ENCODE results near the gene MEPE. TPM values are rescaled to one million over a fixed set of nuclear protein-coding genes. Genes with fewer than 3 reads are reported as not detected.

MEPE gene
- total and polyA plus RNA-seq, 2 of the 8 experiments (the other 6 are each of a cell fraction or from before 2014, with no cell fraction given), result not detected

DNA sequence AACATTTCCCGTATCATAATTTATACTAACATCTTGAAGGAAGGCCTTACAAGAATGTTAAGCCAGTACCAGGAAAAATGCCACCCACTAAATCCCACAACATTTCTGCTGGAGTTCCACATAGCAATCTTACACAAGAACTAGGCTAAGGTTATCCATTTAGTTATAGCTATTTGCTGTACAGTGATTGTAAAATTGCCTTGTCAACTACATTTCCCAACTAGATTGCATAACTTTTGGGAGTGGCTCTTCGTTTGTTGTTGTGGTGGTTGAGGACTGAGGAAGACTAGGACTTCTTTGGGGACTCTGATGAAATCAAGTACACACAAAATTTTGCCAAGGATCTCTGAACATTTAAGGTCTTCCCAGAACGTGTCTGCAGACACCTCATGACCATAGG is 25.4 kb upstream of the MEPE start:
- ChIA-PET CTCF (ENCODE audit: partially characterized antibody) (interaction anchor here (0.9 to 1.1 kb wide), 3 partner anchors 31 to 137 kb away, joined by 3 to 5 read pairs (median 4); no protein-coding TSS in a partner anchor), POLR2A (ENCODE audit: partially characterized antibody) (no interaction called here)
- no peak overlapping the region for H3K23ac ChIP-seq (ENCODE audit: insufficient read length)
- no peaks in the 10 kb centered on the region for H3K27me3 ChIP-seq (replicated peaks in 1 of 4; ENCODE audit: control insufficient read depth in 3 of 4, extremely low read depth in 1 of 4, insufficient read depth in 3 of 4, low read length in 3 of 4)
- H3K4ac ChIP-seq (replicated peaks; ENCODE audit: insufficient read length, low read depth, low read length), result no peak overlapping the region
- no peaks in the 10 kb centered on the region for H3K23me2 ChIP-seq (ENCODE audit: low read depth, low read length)
- no peak for TF ChIP-seq NRF1 (IDR thresholded peaks at IDR 0.05; ENCODE audit: low read depth, low read length)
- no peak for TF ChIP-seq RAD21 (IDR thresholded peaks at IDR 0.05 in 1 of 2, conservative IDR thresholded peaks at IDR 0.05 in 1 of 2; ENCODE audit: low read depth in 2 of 2, low read length in 2 of 2)
- TF ChIP-seq EZH2 (IDR thresholded peaks at IDR 0.05; ENCODE audit: low read depth, low read length, severe bottlenecking), result no peak
- no peak for TF ChIP-seq RNF2 (IDR thresholded peaks at IDR 0.05; ENCODE audit: borderline replicate concordance, low read depth, low read length, missing control alignments, poor library complexity, severe bottlenecking)
- TF ChIP-seq SP2 (IDR thresholded peaks at IDR 0.05; ENCODE audit: low read length), result no peak
- TF ChIP-seq POLR2A (IDR thresholded peaks at IDR 0.05; ENCODE audit: control extremely low read depth in 1 of 2, low read depth in 2 of 2, low read length in 2 of 2), result no peak
- TF ChIP-seq NANOG (IDR thresholded peaks at IDR 0.05; ENCODE audit: insufficient read depth, low read depth, low read length, poor library complexity, severe bottlenecking), result no peak
- H3K36me3 ChIP-seq (ENCODE audit: control insufficient read depth in 2 of 4, insufficient read depth in 4 of 4, low read length in 3 of 4), result no peaks in the 10 kb centered on the region
- no peak overlapping the region for H2BK12ac ChIP-seq (ENCODE audit: low read depth, low read length)
- H4K20me1 ChIP-seq (replicated peaks in 1 of 2; ENCODE audit: control insufficient read depth in 1 of 2, insufficient read depth in 2 of 2, low read length in 2 of 2), result no peaks in the 10 kb centered on the region
- no peak overlapping the region for H2BK15ac ChIP-seq (ENCODE audit: low read length)
- no peak overlapping the region for H2BK120ac ChIP-seq (replicated peaks; ENCODE audit: low read depth, low read length)
- 93% methylated on average over 3 of the region's 3 CpGs; no CpG with 5 or more reads in 1 of the 2 experiments for WGBS, 2 experiments (ENCODE audit: extremely low coverage in 1 of 2, insufficient coverage in 1 of 2, insufficient read length in 1 of 2, insufficient replicate concordance in 2 of 2, low coverage in 1 of 2, low lambda C conversion rate in 2 of 2, missing lambda C conversion rate in 1 of 2)
- no peak overlapping the region for H3K18ac ChIP-seq (ENCODE audit: extremely low read depth, low read length)
- no peak overlapping the region for H2AK5ac ChIP-seq (ENCODE audit: low read depth, low read length)
- FAIRE-seq (no peak), DNase-seq (ENCODE audit: low read depth in 1 of 2, low spot score in 2 of 2) (no peak)
- no peaks in the 10 kb centered on the region for H3K79me1 ChIP-seq (ENCODE audit: low read depth, low read length)
- peaks cover 0 to 4% of the 10 kb centered on the region in 2 experiments; a peak in 2 of 4 replicates for H3K9me3 ChIP-seq (ENCODE audit: insufficient read depth in 2 of 2, low read depth in 1 of 2, low read length in 1 of 2)
- H3K4me3 ChIP-seq (ENCODE audit: extremely low read depth in 1 of 4, insufficient read depth in 2 of 4, low read depth in 3 of 4, low read length in 4 of 4), result no peak overlapping the region
- no peak overlapping the region for H2AFZ ChIP-seq (ENCODE audit: low read length)
- no peak overlapping the region for H4K5ac ChIP-seq (ENCODE audit: insufficient read length, low read depth, low read length)
- no peak overlapping the region for H4K91ac ChIP-seq (replicated peaks; ENCODE audit: insufficient read length, low read length)
- no peak overlapping the region for H3K27ac ChIP-seq (ENCODE audit: low read depth, low read length)
- H2BK20ac ChIP-seq (ENCODE audit: low read length), result no peak overlapping the region
- no peak overlapping the region for H2BK5ac ChIP-seq (ENCODE audit: low read depth, low read length)
- no peak overlapping the region for H3K4me2 ChIP-seq (ENCODE audit: insufficient read depth in 1 of 2, low read depth in 2 of 2, low read length in 2 of 2)
- no peaks in the 10 kb centered on the region for H3K79me2 ChIP-seq (ENCODE audit: control insufficient read depth in 1 of 2, insufficient read depth in 2 of 2, low read length in 2 of 2)
- no peak overlapping the region for H3K56ac ChIP-seq (replicated peaks; ENCODE audit: insufficient read length, low read depth, low read length)
- H3K4me1 ChIP-seq (replicated peaks in 1 of 4; ENCODE audit: control insufficient read depth in 3 of 4, insufficient read depth in 4 of 4, low read length in 3 of 4), result 0 out of 7 replicates have a peak, but pooled peaks cover 0 to 1% (median 0%) of the 10 kb centered on the region in 4 experiments
- no peak overlapping the region for H3K14ac ChIP-seq (ENCODE audit: insufficient read length)
- no peak overlapping the region for H4K8ac ChIP-seq (ENCODE audit: extremely low read depth, insufficient read depth, low read length)
- no peak overlapping the region for H3K9ac ChIP-seq (replicated peaks in 1 of 4; ENCODE audit: extremely low read depth in 1 of 4, low read depth in 3 of 4, low read length in 3 of 4)
